Esophagus squamous epithelium (tissue), 4 donors: ENCODE results near the gene GHSR.

Source experiments
- POLR2A ChIP-seq, 4 donors: fragments of 450-650 bp; IDR thresholded peaks; one replicate each; pipeline ENCODE4 v1.6.1; 2017; ENCODE audit warnings: antibody characterized with exemption in 4 of 4, mild to moderate bottlenecking in 4 of 4, moderate library complexity in 3 of 4
- TF ChIP-seq, protein P1 (sequence below), 6 experiments: fragments of 450-650 bp in 4 of 6; fragments of 200-600 bp in 2 of 6; sonication (generic) in 2 of 6; IDR thresholded peaks; one replicate each; pipeline ENCODE4 v1.5.1; 2016 to 2019; ENCODE audit warnings: antibody characterized with exemption in 6 of 6, mild to moderate bottlenecking in 4 of 6, moderate library complexity in 4 of 6

- TF ChIP-seq, protein P1, sequence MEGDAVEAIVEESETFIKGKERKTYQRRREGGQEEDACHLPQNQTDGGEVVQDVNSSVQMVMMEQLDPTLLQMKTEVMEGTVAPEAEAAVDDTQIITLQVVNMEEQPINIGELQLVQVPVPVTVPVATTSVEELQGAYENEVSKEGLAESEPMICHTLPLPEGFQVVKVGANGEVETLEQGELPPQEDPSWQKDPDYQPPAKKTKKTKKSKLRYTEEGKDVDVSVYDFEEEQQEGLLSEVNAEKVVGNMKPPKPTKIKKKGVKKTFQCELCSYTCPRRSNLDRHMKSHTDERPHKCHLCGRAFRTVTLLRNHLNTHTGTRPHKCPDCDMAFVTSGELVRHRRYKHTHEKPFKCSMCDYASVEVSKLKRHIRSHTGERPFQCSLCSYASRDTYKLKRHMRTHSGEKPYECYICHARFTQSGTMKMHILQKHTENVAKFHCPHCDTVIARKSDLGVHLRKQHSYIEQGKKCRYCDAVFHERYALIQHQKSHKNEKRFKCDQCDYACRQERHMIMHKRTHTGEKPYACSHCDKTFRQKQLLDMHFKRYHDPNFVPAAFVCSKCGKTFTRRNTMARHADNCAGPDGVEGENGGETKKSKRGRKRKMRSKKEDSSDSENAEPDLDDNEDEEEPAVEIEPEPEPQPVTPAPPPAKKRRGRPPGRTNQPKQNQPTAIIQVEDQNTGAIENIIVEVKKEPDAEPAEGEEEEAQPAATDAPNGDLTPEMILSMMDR (IDR thresholded peaks at IDR 0.05), result no peak
- no peak for TF ChIP-seq POLR2A (IDR thresholded peaks at IDR 0.05)
Observed at GRCh38 chr3:172411478-172411947, 36.7 kb downstream of the GHSR start.
